ENCODE results near the gene PCNX4.

GRCh38 chr14:60188115-60188514 is 96.4 kb downstream of the PCNX4 start:
- TF ChIP-seq EZH2 (optimal IDR thresholded peaks at IDR 0.05; ENCODE audit: low read depth, low read length) (no peak), CTCF (IDR thresholded peaks at IDR 0.05; ENCODE audit: low read length) (no peak)
